Astrocyte of the spinal cord (primary cell): ENCODE results near the gene IL7R.

Experiments
- DNase-seq: peaks from one replicate; pipeline ENCODE4 v3.0.0; 2011; ENCODE audit warnings: low read depth, low spot score
- H3K4me3 ChIP-seq: 2 replicates; pipeline ENCODE4 v1.5.1; 2011; ENCODE audit warnings: low read depth, mild to moderate bottlenecking, low read length, moderate library complexity
- in situ Hi-C: cut with HindIII; loops from 2 replicates; pipeline ENCODE4 v1.10.0; 2017; ENCODE audit warnings: low sequenced_read_pairs
- TF ChIP-seq, protein P1 (sequence below): IDR thresholded peaks from 2 replicates; pipeline ENCODE4 v1.5.1; 2012; ENCODE audit warnings: low read depth, mild to moderate bottlenecking, low read length, inconsistent platforms

Gene IL7R

DNA sequence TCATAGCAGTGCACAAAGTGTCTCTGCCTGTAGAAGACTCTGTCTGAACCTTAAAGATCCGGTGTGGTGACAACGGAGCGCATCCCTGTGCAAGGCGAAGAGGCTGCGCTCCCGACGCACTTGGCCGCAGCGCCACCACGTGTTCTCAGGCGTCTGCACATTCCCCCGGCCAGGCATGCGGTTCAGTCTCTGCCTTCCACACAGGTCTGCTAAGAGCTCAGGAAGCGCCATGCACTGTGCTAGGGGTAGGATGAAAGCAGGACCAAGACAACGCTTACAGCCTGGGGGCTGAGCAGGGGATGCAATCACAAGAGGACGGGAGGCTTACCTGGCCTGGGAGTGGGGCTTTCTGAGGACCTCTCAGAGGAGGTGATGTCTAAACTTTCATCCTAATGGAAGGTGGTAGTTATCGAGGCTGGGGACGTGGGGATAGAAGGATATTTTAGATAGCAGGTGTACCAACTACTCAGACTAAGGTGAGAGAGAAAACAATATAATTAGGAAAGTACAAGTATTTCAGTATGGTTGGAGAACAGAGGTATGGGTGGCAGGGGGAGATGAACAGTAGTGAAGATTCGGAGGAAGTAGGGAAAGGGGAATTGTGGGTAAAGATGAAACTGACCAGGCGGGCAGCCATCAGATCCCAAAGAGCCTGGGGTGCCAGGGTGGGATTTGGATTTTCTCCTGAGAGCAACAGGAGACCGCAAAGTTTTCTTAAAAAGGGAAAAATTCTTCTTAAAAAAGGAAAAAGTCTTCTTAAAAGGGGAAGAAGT, 68.4 kb downstream of the IL7R start:
- TF ChIP-seq, protein P1, sequence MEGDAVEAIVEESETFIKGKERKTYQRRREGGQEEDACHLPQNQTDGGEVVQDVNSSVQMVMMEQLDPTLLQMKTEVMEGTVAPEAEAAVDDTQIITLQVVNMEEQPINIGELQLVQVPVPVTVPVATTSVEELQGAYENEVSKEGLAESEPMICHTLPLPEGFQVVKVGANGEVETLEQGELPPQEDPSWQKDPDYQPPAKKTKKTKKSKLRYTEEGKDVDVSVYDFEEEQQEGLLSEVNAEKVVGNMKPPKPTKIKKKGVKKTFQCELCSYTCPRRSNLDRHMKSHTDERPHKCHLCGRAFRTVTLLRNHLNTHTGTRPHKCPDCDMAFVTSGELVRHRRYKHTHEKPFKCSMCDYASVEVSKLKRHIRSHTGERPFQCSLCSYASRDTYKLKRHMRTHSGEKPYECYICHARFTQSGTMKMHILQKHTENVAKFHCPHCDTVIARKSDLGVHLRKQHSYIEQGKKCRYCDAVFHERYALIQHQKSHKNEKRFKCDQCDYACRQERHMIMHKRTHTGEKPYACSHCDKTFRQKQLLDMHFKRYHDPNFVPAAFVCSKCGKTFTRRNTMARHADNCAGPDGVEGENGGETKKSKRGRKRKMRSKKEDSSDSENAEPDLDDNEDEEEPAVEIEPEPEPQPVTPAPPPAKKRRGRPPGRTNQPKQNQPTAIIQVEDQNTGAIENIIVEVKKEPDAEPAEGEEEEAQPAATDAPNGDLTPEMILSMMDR = peak; percentile 84
- in situ Hi-C loops = no loop called here
- no peak overlapping the region for H3K4me3 ChIP-seq
- DNase-seq = peak; percentile 68

DNA sequence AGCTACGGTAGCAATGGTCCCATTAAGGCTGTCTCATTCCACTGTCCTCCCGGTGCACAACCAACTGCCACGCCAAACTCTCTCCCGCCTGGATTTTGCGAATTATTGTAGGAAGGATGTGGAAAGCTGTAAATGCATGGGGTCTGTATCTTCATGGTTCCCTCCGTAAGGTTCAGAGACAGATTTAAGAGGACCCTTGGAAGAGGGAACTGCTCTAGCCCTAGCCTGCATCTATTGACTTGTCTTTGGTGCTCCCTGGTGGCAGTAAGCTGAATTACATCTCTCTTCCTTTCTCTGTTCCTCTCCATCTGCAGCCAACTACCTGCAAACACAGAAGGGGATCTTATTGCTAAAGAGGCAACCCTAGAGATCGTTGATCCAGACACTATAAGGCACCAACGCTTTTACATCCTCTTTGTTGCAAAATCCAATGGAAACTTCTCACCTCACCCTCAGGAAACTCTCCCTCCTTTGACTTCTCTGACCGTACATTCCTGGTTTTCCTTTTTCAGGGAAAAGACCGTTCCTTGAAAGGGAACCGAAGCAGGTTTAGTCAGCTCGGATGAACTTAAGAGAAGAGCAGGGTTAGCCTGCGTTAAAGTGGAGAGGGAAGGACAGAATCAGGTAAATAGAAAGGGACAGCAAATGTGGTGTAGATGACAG, 69.8 kb downstream of the IL7R start:
- in situ Hi-C loops = no loop called here

More for the DNA sequence above, 69.8 kb downstream of the IL7R start:
- TF ChIP-seq, protein P1 = peak; percentile 79
- H3K4me3 ChIP-seq = no peak overlapping the region
- DNase-seq = peak; percentile 55
